Endothelial cell of umbilical vein (primary cell): ENCODE results near the gene ANAPC2. TPM values are rescaled to one million over a fixed set of nuclear protein-coding genes. Genes with fewer than 3 reads are reported as not detected.

Source experiments
- BruUV-seq: library from RNA; stranded (reverse); fragments of 400-500 nt; replicated peaks from 2 replicates; lab custom pipeline; 2021; lab: Mats Ljungman, UMichigan
- CTCF ChIA-PET: fragments of 300-600, 350-600 bp; sonication (Branson Sonifier 250); formaldehyde crosslinking; loops from one replicate; lab custom pipeline; 2021; ENCODE audit warnings: antibody characterized with exemption, inconsistent platforms; lab: Charles Lee
- POLR2A ChIA-PET: fragments of 300-600, 350-600 bp; sonication (Branson Sonifier 250); formaldehyde crosslinking; loops from one replicate; lab custom pipeline; 2021; ENCODE audit warnings: antibody characterized with exemption, inconsistent platforms; lab: Charles Lee
- DNase-seq: peaks from one replicate; pipeline ENCODE4 v3.0.0-alpha.2; 2011; ENCODE audit warnings: low read depth, low spot score
- FAIRE-seq: peaks from 2 replicates; lab custom pipeline; 2011; peaks lifted over from hg19 to GRCh38; lab: Jason Lieb, UNC
- H2AFZ ChIP-seq: 2 replicates; pipeline ENCODE4 v1.6.0; 2012; ENCODE audit warnings: low read depth, low read length, control low read depth, inconsistent platforms
- H3K27ac ChIP-seq: 2 replicates; pipeline ENCODE4 v1.5.1; 2011; ENCODE audit warnings: low read depth, mild to moderate bottlenecking, control low read depth, low read length, moderate library complexity; ENCODE audit not compliant: insufficient read depth
- H3K27me3 ChIP-seq, 2 experiments: 2 replicates each; pipeline versions ENCODE4 v1.6.0 to v1.6.1; 2011; ENCODE audit warnings: low read length in 2 of 2, mixed read lengths in 1 of 2; ENCODE audit not compliant: control insufficient read depth in 2 of 2, insufficient read depth in 2 of 2
- H3K36me3 ChIP-seq, 2 experiments: 2 replicates in 1 of 2; 3 replicates in 1 of 2; pipeline ENCODE4 v1.5.1; 2011; ENCODE audit warnings: low read length in 2 of 2, mild to moderate bottlenecking in 1 of 2, moderate library complexity in 1 of 2; ENCODE audit not compliant: control insufficient read depth in 2 of 2, insufficient read depth in 2 of 2; ENCODE audit errors: extremely low read depth in 1 of 2
- H3K4me1 ChIP-seq: 3 replicates; pipeline ENCODE4 v1.5.1; 2011; ENCODE audit warnings: mild to moderate bottlenecking, low read length; ENCODE audit not compliant: control insufficient read depth, insufficient read depth; ENCODE audit errors: extremely low read depth
- H3K4me2 ChIP-seq: 2 replicates; pipeline ENCODE4 v1.6.1; 2011; ENCODE audit warnings: low read length, control low read depth, mixed read lengths; ENCODE audit not compliant: insufficient read depth
- H3K4me3 ChIP-seq, 3 experiments: fragments of 200-600 bp in 1 of 3; sonication (generic), shearing (Covaris generic) in 1 of 3; replicated peaks in 1 of 3; 2 replicates each; pipeline ENCODE4 v1.5.1; 2011 to 2016; ENCODE audit warnings: control low read depth in 3 of 3, low read length in 3 of 3, mild to moderate bottlenecking in 2 of 3, inconsistent platforms in 1 of 3, low read depth in 1 of 3, moderate library complexity in 1 of 3; ENCODE audit not compliant: insufficient read depth in 1 of 3
- H3K79me2 ChIP-seq: 2 replicates; pipeline ENCODE4 v1.6.0; 2012; ENCODE audit warnings: low read length, inconsistent platforms; ENCODE audit not compliant: control insufficient read depth, insufficient read depth
- H3K9ac ChIP-seq: replicated peaks from 2 replicates; pipeline ENCODE3; 2011; ENCODE audit warnings: low read length, control low read depth; ENCODE audit not compliant: insufficient read depth; ENCODE audit errors: extremely low read depth
- H3K9me1 ChIP-seq: replicated peaks from 3 replicates; pipeline ENCODE4 v1.6.0; 2011; ENCODE audit warnings: mild to moderate bottlenecking, low read length; ENCODE audit not compliant: control insufficient read depth, insufficient read depth; ENCODE audit errors: extremely low read depth
- H3K9me3 ChIP-seq: replicated peaks from 2 replicates; pipeline ENCODE4 v1.5.1; 2012; ENCODE audit warnings: low read length, inconsistent platforms; ENCODE audit not compliant: control insufficient read depth, insufficient read depth
- H4K20me1 ChIP-seq: replicated peaks from 2 replicates; pipeline ENCODE3; 2011; ENCODE audit warnings: mild to moderate bottlenecking, low read length; ENCODE audit not compliant: control insufficient read depth, insufficient read depth; ENCODE audit errors: extremely low read depth
- EZH2 ChIP-seq: IDR thresholded peaks from 2 replicates; pipeline ENCODE4 v1.6.1; 2012; ENCODE audit warnings: borderline replicate concordance, low read depth, mild to moderate bottlenecking, moderate library complexity, low read length, inconsistent platforms; ENCODE audit not compliant: severe bottlenecking
- FOS ChIP-seq: IDR thresholded peaks from 2 replicates; pipeline ENCODE4 v1.6.1; 2011; ENCODE audit warnings: mild to moderate bottlenecking, low read length, moderate library complexity, borderline replicate concordance; ENCODE audit not compliant: insufficient read depth
- GATA2 ChIP-seq: IDR thresholded peaks from 2 replicates; pipeline ENCODE4 v1.7.0; 2011; ENCODE audit warnings: low read depth, mild to moderate bottlenecking, moderate library complexity, mixed read lengths, low read length; ENCODE audit not compliant: insufficient read length, insufficient read depth
- JUN ChIP-seq: IDR thresholded peaks from 2 replicates; pipeline ENCODE4 v1.6.1; 2011; ENCODE audit warnings: borderline replicate concordance, low read depth; ENCODE audit not compliant: insufficient read length, insufficient read depth
- MYC ChIP-seq: IDR thresholded peaks from one replicate; pipeline ENCODE4 v1.6.1; 2011; ENCODE audit warnings: mild to moderate bottlenecking, low read depth, low read length
- POLR2A ChIP-seq: IDR thresholded peaks from 2 replicates; pipeline ENCODE4 v1.6.1; 2012; ENCODE audit warnings: low read depth, mild to moderate bottlenecking, control low read depth, low read length
- POLR2AphosphoS5 ChIP-seq: IDR thresholded peaks from 2 replicates; pipeline ENCODE4 v1.6.1; 2012; ENCODE audit warnings: low read depth, mild to moderate bottlenecking, control low read depth, low read length, moderate library complexity; ENCODE audit not compliant: insufficient read depth
- dilution Hi-C: fragments of 300-500 bp; cut with MboI; formaldehyde crosslinking; loops from one replicate; pipeline ENCODE4 v1.15.0; 2019; ENCODE audit warnings: low sequenced_read_pairs; ENCODE audit not compliant: extremely low pct_ligation_motif_present
- intact Hi-C: fragments of 100-400 bp; cut with micrococcal nuclease; formaldehyde crosslinking; loops from one replicate; pipeline ENCODE4 v1.10.0; 2022
- polyA plus RNA-seq, 4 experiments: library from polyadenylated mRNA; depleted of rRNA in 3 of 4; stranded (reverse) in 3 of 4; unstranded in 1 of 4; fragments of >200 nt; gene quantifications; 2 replicates each; pipeline versions ENCODE4 v1.2.1 to v1.2.3, GENCODE V29; 2011 to 2012; ENCODE audit warnings: missing spikeins in 1 of 4
- total RNA-seq: library from RNA; stranded (reverse); gene quantifications from 2 replicates; pipeline ENCODE4 v1.2.3, GENCODE V29; 2021
- TF ChIP-seq, protein P1 (sequence below): IDR thresholded peaks from 2 replicates; pipeline ENCODE4 v1.6.1; 2011; ENCODE audit not compliant: insufficient read depth, insufficient read length
- TF ChIP-seq, protein P2 (sequence below), 2 donors: IDR thresholded peaks; 1 replicate in 1 of 2; 2 replicates in 1 of 2; pipeline ENCODE4 v1.5.1; 2011; ENCODE audit warnings: low read length in 2 of 2, mild to moderate bottlenecking in 2 of 2, moderate library complexity in 2 of 2, control low read depth in 1 of 2, inconsistent platforms in 1 of 2, low read depth in 1 of 2; ENCODE audit not compliant: insufficient read depth in 1 of 2; ENCODE audit errors: extremely low read depth in 1 of 2

Gene ANAPC2
- total and polyA plus RNA-seq, 2 donors (not counting 3 experiments of a cell fraction or from before 2014, with no cell fraction given) = 44.8 to 69.2 TPM

DNA sequence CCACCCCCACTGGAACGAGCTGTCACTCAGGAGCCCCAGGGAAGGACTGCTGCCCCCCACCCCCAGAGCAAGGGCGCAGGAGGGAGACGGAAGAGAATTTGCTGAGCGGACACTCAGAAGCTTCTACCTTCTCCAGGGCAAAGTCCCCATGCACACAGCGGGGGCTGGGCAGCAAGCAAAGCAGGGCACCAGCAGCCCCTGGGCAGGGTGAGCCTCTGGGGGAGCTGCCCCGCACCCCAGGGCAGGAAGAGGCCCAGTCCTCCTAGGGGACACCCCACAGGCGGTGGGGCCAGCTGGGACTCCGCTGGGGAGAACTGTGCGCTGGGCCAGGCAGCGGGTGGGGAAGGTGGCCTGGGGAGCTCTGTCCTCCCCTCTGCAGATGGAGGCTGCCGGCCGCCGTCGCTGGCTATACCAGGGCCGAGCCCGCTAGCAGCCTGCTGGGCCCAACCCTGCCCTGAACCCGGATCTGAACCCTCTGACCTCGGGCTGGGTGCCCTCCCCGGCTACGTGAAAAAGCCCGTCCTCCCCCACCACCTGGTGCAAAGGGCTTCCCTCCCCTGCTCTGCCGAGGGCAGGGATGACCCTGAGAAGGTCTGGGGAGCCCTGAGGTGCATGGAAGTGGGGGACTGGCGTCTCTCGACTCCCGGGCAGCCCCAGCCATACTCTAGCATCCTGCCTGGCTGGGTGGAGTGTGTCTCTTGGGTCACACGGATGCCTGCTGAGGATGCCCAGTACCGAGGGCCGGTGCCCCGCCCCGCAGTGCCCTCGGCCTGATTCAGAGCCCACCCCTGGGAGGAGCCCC, 41.7 kb upstream of the ANAPC2 start:
- Histone ChIP-seq H3K4me1 (no peaks in the 10 kb centered on the region), H3K9me3 (no peaks in the 10 kb centered on the region), H2AFZ (no peak overlapping the region), H3K79me2 (no peaks in the 10 kb centered on the region), H3K9ac (no peak overlapping the region), H3K27me3 (no peaks in the 10 kb centered on the region), H3K4me3 (no peak overlapping the region), H3K4me2 (no peak overlapping the region), H3K27ac (no peak overlapping the region), H3K9me1 (no peaks in the 10 kb centered on the region), H4K20me1 (no peaks in the 10 kb centered on the region), H3K36me3 (no peaks in the 10 kb centered on the region)
- no peak for DNase-seq
- dilution Hi-C loops = no loop called here
- POLR2A ChIA-PET = interaction anchor here (2.6 kb wide), 1 partner anchor 11 kb away, joined by 6 read pairs; the partner anchor contains the start of gene TUBB4B
- FAIRE-seq = no peak
- TF ChIP-seq FOS (no peak), EZH2 (no peak), POLR2A (no peak), POLR2AphosphoS5 (no peak), JUN (no peak), MYC (no peak), GATA2 (no peak)
- TF ChIP-seq, protein P1, sequence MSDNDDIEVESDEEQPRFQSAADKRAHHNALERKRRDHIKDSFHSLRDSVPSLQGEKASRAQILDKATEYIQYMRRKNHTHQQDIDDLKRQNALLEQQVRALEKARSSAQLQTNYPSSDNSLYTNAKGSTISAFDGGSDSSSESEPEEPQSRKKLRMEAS = no peak
- TF ChIP-seq, protein P2, sequence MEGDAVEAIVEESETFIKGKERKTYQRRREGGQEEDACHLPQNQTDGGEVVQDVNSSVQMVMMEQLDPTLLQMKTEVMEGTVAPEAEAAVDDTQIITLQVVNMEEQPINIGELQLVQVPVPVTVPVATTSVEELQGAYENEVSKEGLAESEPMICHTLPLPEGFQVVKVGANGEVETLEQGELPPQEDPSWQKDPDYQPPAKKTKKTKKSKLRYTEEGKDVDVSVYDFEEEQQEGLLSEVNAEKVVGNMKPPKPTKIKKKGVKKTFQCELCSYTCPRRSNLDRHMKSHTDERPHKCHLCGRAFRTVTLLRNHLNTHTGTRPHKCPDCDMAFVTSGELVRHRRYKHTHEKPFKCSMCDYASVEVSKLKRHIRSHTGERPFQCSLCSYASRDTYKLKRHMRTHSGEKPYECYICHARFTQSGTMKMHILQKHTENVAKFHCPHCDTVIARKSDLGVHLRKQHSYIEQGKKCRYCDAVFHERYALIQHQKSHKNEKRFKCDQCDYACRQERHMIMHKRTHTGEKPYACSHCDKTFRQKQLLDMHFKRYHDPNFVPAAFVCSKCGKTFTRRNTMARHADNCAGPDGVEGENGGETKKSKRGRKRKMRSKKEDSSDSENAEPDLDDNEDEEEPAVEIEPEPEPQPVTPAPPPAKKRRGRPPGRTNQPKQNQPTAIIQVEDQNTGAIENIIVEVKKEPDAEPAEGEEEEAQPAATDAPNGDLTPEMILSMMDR (IDR thresholded peaks at IDR 0.05; ENCODE audit: extremely low read depth in 1 of 2, insufficient read depth in 1 of 2, low read depth in 1 of 2, low read length in 2 of 2) = no peak
- intact Hi-C loops = no loop called here
- BruUV-seq = no TSS peak
- CTCF ChIA-PET = no interaction called here
